Inflammatory macrophage treated with lipopolysaccharide for 1 hour (primary cell): Measurements from ENCODE around the gene LDLRAD3.

Experiments
- DNase-seq, 2 donors: peaks; one replicate each; pipeline ENCODE4 v3.0.0-alpha.2; 2020 to 2022

Gene LDLRAD3

DNA sequence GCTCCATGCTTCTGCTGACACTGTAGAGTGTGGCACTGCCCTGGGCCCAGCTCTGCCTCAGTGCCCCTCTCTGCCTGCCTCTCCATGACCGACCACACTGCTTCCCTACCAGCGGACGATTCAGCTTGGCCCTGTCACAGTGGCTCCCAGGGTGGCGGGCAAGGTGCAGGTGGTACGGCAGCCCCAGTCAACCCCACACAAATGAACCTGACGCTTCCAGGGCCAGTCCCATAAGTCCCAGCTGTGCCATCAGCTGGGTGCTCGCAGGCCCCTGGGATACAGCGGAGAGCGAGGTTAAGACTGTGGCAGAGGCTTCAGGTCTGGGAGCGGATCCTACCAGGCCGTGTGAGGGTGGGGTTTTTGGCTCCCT lies 134.8 kb downstream of the LDLRAD3 start:
- DNase-seq: no peak

DNA sequence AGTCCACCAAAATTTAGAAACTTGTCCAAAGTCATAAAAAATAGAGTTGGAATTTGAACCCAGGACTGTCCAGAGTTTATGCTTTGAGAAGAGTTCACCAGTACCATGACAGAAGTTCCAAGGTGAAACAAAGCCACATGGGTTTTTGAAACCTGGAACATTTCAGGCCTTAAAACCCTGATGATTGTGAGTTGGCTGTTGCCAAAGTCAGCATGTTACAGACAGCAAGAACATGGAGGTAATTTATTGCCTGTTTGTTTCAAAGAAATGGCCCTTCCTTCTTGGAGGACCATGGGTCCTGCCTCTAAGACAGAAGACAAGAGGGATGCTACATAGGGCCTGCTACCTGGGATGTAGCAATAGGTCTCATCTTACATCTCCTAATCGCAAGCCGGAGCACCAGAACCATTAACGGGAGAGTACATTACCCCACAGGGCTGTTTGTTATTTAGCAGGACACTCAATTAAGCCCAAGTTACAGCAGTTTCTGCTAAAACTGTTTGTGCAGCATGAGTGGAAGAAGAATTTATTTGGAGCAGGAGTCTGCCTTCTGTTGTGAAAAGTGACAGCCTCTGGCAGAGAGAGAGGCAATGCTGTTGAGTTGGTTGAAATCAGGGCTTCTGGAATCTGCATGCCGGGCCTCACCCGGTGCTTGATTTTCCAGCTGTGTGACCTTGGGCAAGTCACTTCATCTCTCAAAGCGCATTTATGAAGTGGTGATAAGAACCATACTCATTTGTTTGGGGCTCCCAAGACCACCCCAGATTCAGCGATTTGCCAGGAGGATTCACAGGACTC lies 136.2 kb downstream of the LDLRAD3 start:
- no peak for DNase-seq

DNA sequence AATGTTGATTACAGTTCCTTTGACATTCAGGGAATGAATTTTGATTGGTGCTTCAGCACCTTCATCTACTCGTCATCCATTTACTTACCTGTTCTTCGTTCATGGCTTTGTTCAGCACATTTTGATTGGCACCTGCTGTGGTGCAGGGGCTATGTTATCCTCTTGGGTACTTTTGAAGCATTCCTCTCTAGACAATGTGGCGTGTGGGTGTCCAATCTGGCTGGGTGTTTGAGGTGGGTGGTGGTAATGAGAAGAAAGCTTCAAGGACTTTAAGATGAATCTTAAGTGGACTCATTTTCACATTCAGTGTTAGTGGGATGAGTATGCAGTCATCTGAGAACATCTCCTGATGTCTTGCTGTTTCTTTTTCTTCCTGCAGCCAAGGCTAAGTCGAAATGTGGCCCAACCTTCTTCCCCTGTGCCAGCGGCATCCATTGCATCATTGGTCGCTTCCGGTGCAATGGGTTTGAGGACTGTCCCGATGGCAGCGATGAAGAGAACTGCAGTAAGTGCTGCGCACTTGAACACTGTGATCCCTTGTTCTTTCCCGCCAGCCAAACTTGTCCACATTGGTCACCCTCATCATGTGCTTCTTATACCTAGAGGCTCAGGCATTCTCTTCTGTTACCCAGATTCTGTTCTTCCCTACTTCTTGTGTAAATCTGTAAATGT lies 137.5 kb downstream of the LDLRAD3 start:
- no peak for DNase-seq

DNA sequence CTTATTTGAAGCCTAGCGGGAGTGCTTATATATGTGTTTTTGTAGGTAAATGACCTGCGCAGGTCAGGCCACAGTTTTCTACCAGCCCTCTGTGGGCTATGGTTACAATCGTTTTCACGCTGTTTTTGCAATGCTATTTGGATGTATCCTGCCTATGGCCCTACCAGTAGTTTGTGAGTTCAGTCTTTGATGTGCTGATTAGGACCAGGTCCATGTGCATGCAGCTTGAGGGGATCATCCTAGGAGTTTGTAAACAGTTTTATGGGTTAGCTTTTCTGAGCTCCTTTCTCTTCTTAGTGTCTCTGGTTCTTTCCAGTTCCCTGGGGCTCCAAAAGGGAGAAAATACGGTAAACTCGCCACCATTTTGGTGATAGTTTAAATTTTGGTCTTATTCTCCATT lies 142.5 kb downstream of the LDLRAD3 start:
- no peak for DNase-seq

DNA sequence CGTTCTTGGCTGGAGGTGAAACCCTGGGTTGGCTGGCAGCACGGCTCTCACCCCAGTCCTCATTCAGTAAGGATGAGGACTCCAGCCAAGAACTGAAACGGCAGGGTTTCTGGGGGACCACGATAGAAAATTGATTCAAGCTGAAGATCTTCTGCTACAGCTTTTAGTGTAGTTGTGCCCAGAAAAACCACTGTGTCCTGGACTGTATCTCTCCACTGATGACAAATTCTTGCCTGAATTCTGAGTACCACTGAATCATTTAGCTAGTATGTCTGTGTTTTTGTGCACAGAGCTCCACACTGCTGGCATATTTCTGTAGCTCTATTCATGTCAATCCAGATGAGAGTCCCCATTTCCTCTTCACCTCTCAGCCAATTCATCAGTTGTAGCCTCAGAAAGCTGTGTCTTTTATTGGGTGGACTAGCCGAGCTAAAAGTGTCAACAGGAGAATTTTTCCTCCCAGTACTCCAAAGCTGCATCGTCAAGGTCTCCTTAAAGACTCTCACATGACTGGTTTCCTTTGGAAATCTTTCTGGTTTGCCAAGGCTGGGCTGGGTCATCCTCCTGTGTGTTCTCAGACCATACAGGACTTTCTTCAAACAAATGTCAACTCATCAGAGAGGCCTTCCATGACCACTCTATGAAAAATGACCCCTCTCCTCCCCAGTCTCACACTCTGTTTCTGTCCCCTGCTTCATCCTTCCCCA lies 144.6 kb downstream of the LDLRAD3 start:
- no peak for DNase-seq

DNA sequence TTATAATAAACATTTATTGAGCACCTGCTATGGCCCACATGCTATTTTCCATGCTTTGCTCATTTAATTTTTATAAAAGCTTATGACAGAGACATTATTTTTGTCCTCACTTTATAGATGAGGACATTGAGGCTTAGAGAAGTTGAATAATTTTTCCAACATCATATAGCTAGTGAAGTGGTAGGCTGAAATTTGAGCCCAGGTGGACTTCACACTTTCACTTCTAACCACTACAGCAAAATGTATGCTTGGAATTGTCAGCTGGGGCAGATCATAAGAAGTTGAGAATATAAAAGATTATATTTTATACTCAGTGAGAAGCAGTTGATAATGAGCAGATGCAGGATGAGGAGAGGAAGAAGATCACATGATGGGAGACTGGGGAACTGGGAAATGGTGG lies 146.1 kb downstream of the LDLRAD3 start:
- DNase-seq: no peak

DNA sequence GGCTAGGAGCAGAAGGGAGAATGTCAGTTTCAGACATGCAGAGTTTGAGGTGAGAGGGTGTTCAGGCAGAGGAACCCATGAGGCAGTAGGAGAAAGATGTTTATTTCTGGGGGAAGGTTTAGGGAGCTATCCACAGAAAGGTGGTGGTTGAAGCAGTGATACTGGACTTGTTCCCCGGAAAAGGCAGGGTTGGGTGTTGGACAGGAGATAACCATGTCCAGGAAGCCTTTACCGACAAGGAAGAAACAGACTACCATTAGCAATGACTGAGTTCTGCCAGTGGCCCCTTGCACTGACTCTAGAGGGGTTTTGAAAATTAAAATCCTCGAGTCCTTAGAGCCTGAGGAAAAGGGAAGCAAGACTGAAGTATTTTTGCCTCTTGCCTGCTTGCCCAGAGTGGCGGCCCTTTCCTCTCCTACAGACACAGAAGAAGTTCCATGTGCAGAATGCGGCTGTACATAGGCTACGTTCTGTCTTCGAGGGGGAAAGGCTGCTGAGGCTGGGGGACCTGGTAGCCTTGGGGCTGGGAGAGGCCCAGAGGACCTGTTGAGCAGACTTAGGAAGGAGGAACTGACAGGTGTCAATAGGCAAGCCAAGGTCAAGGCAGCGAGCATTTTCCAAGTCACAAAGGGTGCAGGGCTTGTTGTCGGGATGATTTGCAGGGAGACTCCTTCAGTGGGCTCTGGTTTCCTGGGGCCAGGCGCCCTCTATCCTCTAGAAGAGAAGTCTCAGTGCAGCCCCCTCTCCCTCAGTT lies 146.7 kb downstream of the LDLRAD3 start:
- DNase-seq: peak in 1 of 2 donors; percentile 17

DNA sequence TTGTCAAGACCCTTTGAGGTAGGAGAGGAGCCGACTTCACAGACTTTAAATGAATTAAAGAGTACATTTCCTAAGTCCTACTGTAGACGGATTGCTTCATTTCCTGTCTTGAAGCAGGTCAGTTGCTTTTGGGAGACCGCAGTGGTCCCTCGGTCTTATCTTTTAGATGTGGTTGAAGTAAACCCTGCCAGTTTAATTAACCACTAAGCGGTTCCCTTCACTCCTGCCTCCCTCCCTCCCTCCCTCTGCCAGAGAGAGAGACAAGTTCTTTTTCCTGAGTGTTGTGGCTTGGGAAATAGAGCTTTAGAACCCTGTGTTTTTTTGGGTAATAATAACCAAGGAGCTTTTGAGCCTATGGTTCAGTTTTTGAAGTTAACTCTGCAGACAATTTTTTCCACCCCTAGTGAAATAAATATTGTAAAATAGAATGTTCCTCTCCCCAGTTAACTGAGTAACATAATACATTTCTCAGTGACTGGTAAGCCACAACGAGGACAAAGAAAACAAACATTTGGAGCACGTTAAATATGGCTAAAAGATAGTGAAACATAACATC lies 147.5 kb downstream of the LDLRAD3 start:
- no peak for DNase-seq

DNA sequence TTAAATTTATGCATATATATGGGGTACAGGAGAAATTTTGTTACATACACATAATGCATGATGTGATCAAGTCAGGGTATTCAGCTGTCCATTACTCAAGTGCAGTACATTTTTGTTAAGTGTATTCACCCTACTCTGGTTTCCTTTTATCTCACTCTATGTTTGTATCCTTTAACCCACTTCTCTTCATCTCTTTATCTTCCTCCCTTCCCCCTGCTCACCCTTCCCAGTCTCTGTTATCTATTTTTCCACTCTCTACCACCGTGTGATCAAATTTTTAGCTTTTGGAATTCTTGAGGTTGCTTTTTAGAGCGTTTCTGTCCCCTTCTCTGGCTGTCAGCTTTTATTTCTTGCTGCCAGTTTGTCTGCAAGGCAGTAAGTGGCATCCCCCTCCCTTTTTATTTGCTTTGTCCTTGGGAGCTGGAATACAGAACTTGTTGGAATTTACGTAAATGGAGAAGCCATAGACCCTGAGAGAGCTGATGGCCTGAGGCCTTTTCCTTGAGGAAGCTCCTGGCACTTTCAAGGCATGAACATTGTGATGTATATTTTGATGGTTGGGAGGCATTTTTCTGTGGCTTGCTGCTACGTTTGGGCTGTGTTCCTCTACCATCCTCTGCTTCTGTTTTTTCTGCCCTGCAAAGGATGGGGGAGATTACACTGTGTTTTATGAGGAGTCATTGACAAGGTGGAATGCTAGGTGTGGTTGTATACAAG lies 148.6 kb downstream of the LDLRAD3 start:
- DNase-seq: no peak

DNA sequence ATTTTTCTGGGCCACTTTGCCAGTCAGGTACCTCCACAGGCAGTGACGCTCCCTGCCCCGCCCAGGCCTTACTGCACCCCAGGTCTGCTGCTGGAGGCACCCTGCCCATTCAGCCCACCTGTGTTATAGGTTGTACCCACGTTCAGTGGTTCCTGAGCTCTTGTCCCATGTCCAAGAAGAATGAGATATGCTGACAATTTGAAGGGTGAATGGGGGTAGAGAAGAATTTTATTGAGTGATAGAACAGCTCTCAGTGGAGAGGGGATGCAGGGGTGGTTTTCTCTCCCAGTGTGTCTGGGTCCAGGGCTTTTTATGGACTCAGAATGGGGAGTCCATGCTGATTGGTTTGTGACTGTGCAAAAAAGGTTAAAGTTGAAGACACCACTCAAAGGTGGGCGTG lies 149.7 kb downstream of the LDLRAD3 start:
- no peak for DNase-seq

DNA sequence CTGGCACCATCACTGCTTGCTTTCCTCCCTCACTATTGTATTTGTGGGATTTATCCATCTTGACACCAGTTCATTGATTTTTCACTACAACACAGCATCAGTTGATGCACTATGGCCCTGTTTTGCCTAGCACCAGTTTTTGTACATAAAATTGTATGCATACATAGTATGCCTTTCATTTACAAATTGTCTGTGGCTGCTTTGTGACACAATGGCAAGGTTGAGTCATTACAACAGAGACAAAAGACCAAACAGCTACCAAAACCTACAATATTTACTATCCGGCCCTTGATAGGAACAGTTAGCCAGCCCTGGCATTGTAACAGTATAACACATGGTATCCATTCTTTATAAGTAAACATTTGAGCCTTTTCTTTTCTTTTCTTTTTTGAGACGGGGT lies 150.3 kb downstream of the LDLRAD3 start:
- no peak for DNase-seq

DNA sequence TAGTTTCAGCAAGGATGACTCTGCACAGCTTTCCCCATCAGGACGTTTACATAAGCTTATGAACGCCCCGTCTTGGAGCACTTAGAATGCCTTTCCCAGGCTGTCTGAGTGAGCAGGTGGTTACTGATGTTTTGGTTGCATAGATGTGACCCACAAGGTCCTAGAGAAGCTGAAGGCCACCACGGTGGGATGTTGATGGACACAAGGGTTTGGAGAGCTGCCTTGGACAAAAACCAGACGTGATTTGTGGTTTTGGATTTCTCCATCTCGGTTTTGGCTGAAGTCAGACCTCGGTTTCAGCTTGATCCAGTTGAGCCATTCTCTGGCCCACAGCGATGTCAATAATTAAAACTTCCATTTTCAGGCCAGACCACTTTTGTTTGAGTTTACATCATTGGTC lies 151.9 kb downstream of the LDLRAD3 start:
- DNase-seq: no peak

DNA sequence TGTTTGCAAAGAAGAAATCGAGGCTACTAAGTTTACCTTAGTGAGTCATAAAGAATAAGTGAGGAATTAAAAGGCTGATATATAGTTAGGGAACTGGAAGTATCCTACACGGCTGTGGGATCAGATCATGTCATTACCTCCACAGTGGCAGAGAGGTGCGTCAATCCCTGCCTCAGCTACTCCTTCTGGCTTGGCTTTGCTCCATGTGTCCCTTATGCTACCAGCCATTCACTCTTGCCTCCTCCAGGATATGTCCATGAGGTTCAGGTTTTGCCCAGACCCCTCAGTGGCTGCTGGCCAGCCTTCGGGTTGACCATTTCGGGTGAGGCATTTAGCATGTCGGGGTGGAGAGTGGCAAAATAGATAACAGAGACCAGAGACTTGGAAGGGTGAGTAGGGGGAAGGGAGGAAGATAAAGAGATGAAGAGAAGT lies 153.4 kb downstream of the LDLRAD3 start:
- DNase-seq: no peak

DNA sequence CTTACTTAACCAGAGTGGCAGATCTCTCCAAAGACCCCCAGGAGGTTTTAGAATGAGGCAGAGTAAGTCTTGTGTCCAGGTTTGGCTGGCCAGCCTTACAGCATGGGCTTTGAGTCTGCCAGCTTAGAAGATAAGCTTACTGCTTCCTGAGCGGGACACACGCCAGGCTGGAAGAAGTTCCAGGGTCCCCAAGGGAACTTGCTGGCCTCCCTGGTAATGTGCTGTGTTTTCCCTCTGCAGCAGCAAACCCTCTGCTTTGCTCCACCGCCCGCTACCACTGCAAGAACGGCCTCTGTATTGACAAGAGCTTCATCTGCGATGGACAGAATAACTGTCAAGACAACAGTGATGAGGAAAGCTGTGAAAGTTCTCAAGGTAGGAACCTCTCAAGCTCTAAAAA lies 154.2 kb downstream of the LDLRAD3 start:
- no peak for DNase-seq

DNA sequence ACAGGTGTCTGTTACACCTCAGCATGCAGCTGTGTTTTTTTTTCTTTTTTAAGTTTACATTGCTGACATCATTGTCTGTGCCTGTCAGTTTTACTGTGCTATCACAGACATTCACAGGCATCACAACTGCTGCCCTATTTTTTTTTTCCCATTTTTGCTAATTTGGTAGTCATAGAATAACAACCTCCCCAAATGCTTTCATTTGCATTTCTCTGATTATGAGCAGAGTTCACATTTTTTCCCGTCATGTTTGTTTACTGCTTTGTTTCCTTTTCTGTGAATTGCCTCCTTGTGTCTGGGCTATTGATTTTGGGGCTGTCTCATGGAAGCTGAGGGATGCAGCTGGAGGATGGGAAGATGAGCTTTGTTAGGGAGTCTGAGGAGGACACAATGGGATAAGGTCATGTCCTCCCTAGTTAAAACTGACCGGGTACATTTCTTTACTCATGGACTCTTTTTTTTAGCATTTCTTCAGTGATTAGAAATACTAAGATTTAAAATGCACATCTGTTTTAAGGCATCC lies 155.1 kb downstream of the LDLRAD3 start:
- DNase-seq: no peak

DNA sequence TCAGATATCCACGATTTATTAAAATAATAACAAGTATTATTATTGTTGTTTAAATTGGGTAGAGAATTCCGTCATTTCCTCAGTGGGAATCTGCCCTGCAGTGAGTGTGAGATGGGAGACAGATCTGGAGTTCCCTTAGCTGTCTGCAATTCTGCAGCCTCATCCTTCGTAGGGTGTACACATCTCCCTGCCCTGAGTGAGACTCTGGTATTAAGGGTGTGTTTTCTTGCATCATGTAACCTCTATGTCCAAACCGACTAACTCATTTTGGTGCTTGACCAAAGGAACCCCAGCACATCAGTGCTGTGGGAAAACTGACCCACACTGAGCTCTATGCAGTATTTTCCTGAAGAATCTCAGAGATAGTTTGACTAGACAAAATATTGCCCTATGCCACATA lies 157.6 kb downstream of the LDLRAD3 start:
- DNase-seq: no peak

DNA sequence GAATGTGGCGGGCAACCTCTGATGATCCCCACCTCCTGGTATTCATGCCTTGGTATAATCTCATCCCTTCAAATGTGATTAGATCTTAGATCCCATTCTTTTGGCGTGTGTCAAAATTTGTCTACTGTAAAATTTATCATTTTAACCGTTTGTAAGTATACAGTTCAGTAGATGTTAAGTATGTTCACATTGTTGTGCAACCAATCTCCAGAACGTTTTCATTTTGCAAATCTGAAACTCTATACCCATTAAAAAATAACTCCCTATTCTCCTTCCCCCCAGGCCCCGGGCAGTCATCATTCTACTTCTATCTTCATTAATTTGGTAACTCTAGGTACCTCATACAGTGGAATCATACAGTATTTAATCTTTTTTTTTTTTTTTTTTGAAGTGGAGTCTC lies 159.0 kb downstream of the LDLRAD3 start:
- DNase-seq: no peak

DNA sequence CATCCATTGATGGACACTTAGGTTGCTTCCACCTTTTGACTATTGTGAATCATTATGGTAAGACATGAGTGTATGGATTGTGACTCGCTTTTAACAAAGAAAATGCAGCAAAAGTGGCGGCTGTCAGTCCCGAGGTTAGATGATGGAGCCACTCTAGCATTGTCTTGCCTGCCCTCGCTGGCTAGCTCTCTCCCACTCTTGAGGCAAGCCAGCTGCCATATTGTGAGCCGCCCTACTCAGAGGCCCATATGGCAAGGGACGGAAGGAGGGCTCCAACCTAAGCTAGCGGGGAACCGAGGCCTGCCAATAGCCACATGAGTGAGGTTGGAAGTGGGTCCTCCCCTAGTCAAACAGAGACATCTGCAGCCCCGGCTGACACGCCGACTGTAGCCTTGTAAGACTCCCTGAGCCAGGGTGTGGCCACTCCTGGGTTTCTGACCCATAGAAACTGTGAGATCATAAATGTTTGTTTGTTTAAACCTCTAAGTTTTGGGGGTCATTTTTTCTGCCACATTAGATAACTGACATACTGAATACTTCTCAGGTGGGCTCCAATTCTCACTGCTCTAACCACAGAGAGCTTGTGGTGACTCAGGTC lies 160.2 kb downstream of the LDLRAD3 start:
- DNase-seq: no peak

DNA sequence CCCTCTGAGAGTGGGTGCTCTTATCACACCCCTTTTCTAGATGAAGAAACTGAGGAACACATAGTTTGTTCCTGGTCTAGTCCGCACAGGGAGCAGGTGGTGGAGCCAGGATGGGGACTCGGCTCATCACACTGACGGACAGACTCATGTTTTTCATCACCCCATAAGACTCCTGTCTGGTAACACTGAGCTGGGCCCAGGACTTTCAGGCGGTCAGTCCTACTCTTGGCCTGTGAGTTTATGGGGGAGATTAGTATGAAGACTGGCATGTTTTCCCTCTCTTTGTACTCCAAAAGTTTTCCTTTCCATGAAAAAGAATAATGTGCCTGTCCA lies 160.8 kb downstream of the LDLRAD3 start:
- no peak for DNase-seq

DNA sequence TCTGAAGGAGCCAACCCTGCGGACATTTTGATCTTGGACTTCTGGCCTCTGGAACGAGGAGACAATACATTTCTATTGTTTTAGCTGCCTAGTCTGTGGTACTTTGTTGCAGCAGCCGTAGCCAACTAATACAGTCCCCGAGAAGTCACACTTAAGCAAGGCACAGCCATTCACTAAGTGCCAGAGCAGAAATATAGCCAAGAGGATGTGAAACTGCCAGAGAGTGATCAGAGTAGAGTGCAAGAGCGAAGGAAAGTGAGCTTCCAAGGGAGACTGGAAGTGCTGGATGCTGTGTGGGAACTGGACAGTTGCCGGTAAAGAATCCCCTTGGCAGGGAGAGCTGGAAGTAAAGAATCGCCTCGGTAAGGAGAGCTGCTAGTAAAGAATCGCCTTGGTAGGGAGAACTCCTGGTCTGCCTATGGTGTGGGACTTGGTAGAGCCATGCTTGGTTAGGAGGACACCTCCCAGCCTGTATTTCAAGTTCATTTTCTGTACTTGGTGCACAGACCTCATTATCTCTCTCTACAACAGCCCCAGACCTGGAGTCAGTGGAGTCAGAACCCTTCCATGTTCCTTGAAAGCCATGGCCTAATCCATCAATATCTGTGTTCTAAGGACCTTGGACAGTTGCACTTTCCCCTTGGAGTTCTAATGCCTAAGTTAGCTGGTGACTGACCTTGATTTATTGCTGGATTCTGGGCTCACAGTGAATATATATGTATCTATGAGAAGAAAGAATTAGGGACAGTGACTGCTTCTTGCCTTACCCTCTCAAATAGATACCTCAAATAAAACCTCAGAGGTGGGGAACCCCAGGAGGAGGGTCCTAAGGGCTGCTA lies 162.1 kb downstream of the LDLRAD3 start:
- DNase-seq: no peak

DNA sequence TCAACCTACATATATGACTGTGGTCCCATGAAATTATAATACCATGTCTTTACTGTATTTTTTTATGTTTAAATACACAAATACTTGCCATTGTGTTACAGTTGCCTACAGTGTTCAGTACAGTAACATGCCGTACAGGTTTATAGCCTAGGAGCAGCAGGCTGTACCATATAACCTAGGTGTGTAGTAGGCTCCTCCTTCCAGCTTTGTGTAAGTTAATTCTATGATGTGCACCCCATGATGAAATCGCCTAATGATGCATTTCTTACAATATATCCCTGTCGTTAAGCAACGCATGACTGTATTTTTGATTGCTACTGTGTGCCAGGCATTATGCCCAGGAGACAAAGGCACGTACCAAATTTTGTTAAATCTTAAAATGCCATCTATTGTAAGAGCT lies 163.7 kb downstream of the LDLRAD3 start:
- DNase-seq: no peak
